ENCODE data around the gene SPRN. TPM values are rescaled to one million over a fixed set of nuclear protein-coding genes. Genes with fewer than 3 reads are reported as not detected.

The SPRN gene
- total and polyA plus RNA-seq, 2 experiments from 2014 or later, result 0.31 TPM

DNA sequence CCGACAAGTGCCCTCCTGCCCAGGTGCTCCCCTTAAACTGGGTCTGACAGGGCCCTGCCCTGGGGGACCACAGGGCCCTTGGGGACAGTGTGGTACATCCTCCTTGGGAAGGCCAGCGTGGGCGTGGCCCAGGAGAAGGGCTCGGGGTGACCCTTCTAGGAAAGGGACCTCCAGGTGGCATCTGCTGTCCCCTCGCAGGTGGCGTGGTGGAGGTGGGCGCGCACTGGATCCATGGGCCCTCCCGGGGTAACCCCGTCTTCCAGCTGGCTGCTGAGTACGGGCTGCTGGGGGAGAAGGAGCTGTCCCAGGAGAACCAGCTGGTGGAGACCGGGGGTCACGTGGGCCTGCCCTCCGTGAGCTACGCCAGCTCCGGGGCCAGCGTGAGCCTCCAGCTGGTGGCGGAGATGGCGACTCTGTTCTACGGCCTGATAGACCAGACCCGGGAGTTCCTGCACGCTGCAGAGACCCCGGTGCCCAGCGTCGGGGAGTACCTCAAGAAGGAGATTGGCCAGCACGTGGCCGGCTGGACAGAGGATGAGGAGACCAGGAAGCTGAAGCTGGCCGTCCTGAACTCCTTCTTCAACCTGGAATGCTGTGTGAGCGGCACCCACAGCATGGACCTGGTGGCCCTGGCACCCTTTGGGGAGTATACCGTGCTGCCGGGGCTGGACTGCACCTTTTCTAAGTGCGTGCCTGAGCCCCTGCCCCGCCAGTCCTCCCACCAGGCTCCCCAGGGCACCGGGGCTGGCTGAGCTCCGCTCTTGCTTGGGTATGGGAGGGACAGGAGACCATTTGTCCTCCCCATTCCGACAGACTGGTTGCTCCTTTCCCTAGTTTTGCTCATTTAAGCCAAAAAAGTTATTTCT, 44.4 kb downstream of the SPRN start (continued):
- TF ChIP-seq, protein P1, sequence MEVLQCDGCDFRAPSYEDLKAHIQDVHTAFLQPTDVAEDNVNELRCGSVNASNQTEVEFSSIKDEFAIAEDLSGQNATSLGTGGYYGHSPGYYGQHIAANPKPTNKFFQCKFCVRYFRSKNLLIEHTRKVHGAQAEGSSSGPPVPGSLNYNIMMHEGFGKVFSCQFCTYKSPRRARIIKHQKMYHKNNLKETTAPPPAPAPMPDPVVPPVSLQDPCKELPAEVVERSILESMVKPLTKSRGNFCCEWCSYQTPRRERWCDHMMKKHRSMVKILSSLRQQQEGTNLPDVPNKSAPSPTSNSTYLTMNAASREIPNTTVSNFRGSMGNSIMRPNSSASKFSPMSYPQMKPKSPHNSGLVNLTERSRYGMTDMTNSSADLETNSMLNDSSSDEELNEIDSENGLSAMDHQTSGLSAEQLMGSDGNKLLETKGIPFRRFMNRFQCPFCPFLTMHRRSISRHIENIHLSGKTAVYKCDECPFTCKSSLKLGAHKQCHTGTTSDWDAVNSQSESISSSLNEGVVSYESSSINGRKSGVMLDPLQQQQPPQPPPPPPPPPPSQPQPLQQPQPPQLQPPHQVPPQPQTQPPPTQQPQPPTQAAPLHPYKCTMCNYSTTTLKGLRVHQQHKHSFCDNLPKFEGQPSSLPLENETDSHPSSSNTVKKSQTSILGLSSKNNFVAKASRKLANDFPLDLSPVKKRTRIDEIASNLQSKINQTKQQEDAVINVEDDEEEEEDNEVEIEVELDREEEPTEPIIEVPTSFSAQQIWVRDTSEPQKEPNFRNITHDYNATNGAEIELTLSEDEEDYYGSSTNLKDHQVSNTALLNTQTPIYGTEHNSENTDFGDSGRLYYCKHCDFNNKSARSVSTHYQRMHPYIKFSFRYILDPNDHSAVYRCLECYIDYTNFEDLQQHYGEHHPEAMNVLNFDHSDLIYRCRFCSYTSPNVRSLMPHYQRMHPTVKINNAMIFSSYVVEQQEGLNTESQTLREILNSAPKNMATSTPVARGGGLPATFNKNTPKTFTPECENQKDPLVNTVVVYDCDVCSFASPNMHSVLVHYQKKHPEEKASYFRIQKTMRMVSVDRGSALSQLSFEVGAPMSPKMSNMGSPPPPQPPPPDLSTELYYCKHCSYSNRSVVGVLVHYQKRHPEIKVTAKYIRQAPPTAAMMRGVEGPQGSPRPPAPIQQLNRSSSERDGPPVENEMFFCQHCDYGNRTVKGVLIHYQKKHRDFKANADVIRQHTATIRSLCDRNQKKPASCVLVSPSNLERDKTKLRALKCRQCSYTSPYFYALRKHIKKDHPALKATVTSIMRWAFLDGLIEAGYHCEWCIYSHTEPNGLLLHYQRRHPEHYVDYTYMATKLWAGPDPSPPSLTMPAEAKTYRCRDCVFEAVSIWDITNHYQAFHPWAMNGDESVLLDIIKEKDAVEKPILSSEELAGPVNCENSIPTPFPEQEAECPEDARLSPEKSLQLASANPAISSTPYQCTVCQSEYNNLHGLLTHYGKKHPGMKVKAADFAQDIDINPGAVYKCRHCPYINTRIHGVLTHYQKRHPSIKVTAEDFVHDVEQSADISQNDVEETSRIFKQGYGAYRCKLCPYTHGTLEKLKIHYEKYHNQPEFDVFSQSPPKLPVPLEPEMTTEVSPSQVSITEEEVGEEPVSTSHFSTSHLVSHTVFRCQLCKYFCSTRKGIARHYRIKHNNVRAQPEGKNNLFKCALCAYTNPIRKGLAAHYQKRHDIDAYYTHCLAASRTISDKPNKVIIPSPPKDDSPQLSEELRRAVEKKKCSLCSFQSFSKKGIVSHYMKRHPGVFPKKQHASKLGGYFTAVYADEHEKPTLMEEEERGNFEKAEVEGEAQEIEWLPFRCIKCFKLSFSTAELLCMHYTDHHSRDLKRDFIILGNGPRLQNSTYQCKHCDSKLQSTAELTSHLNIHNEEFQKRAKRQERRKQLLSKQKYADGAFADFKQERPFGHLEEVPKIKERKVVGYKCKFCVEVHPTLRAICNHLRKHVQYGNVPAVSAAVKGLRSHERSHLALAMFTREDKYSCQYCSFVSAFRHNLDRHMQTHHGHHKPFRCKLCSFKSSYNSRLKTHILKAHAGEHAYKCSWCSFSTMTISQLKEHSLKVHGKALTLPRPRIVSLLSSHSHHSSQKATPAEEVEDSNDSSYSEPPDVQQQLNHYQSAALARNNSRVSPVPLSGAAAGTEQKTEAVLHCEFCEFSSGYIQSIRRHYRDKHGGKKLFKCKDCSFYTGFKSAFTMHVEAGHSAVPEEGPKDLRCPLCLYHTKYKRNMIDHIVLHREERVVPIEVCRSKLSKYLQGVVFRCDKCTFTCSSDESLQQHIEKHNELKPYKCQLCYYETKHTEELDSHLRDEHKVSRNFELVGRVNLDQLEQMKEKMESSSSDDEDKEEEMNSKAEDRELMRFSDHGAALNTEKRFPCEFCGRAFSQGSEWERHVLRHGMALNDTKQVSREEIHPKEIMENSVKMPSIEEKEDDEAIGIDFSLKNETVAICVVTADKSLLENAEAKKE (CRISPR knock-in tag; IDR thresholded peaks at IDR 0.05), result no peak
- TF ChIP-seq STAT1 (IDR thresholded peaks at IDR 0.05; ENCODE audit: unreplicated experiment) (no peak), EZH2phosphoT487 (IDR thresholded peaks at IDR 0.05; ENCODE audit: unreplicated experiment) (no peak), CREB1 (CRISPR knock-in tag; IDR thresholded peaks at IDR 0.05; ENCODE audit: low read depth) (no peak), EZH2 (IDR thresholded peaks at IDR 0.05; ENCODE audit: low read depth, unreplicated experiment) (no peak)
- TF ChIP-seq, protein P2, sequence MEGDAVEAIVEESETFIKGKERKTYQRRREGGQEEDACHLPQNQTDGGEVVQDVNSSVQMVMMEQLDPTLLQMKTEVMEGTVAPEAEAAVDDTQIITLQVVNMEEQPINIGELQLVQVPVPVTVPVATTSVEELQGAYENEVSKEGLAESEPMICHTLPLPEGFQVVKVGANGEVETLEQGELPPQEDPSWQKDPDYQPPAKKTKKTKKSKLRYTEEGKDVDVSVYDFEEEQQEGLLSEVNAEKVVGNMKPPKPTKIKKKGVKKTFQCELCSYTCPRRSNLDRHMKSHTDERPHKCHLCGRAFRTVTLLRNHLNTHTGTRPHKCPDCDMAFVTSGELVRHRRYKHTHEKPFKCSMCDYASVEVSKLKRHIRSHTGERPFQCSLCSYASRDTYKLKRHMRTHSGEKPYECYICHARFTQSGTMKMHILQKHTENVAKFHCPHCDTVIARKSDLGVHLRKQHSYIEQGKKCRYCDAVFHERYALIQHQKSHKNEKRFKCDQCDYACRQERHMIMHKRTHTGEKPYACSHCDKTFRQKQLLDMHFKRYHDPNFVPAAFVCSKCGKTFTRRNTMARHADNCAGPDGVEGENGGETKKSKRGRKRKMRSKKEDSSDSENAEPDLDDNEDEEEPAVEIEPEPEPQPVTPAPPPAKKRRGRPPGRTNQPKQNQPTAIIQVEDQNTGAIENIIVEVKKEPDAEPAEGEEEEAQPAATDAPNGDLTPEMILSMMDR (conservative IDR thresholded peaks at IDR 0.05; ENCODE audit: low read depth in 2 of 2), result no peak

All from GM23338 (cell line).